Left lung (tissue), 14 donors: Measurements from ENCODE around the gene MAOA. TPM values are rescaled to one million over a fixed set of nuclear protein-coding genes. Genes with fewer than 3 reads are reported as not detected.
"Not testable (repeated sequence)": the region's sequence is repeated elsewhere in the genome, so short reads cannot be mapped to it uniquely, and the experiment has no call there.

Source experiments
- ATAC-seq: fragments of 200-7000 bp; cut with Tn5 transposase; one replicate; pipeline ENCODE4 v1.9.1; 2020; ENCODE audit warnings: moderate library complexity
- DNase-seq, 4 donors: peaks; one replicate each; pipeline ENCODE4 v3.0.0-alpha.2; 2013 to 2020
- H3K27ac ChIP-seq, 2 donors: fragments of 200-600 bp; sonication (generic) in 1 of 2; one replicate each; pipeline versions ENCODE4 v1.5.0 to v1.8.0; 2020 to 2021
- H3K27me3 ChIP-seq, 2 donors: fragments of 200-600 bp; sonication (generic) in 1 of 2; one replicate each; pipeline versions ENCODE4 v1.5.0 to v1.8.0; 2020 to 2021
- H3K36me3 ChIP-seq, 2 donors: fragments of 200-600 bp; sonication (generic) in 1 of 2; one replicate each; pipeline versions ENCODE4 v1.5.0 to v1.8.0; 2020 to 2021
- H3K4me1 ChIP-seq, 2 donors: fragments of 200-600 bp; one replicate each; pipeline ENCODE4 v1.8.0; 2021
- H3K4me3 ChIP-seq, 2 donors: fragments of 200-600 bp; sonication (generic) in 1 of 2; one replicate each; pipeline versions ENCODE4 v1.5.0 to v1.8.0; 2020 to 2021; ENCODE audit warnings: mild to moderate bottlenecking in 1 of 2
- H3K9me3 ChIP-seq, 2 donors: fragments of 200-600 bp; sonication (generic) in 1 of 2; one replicate each; pipeline versions ENCODE4 v1.5.0 to v1.8.0; 2020 to 2021
- intact Hi-C, 2 donors: fragments of 100-400 bp; cut with DNase I; formaldehyde crosslinking; loops; one replicate each; pipeline versions ENCODE4 v1.11.2 to v1.14.2; 2022
- long read RNA-seq, 12 donors: library from polyadenylated mRNA in 2 of 12; unstranded in 2 of 12; transcript quantifications; one replicate each; pipeline ENCODE4 v2.0.0 and lab custom pipeline, GENCODE V29; 2019 to 2026
- polyA plus RNA-seq, 6 donors: library from polyadenylated mRNA; unstranded; fragments of 120-200 nt; gene quantifications; one replicate each; pipeline ENCODE4 v1.2.1, GENCODE V29; 2013; ENCODE audit not compliant: insufficient read length in 6 of 6
- total RNA-seq, 2 donors: library from RNA; stranded (reverse); fragmentation: NEBNext Ultra II Directional; extraction: Animal tissue kit (Norgen Biotek cat#: 25700); gene quantifications; one replicate each; pipeline ENCODE4 v1.2.1, GENCODE V29; 2021
- TF ChIP-seq, protein P1 (sequence below), 2 donors: fragments of 200-600 bp; sonication (generic) in 1 of 2; IDR thresholded peaks; one replicate each; pipeline versions ENCODE4 v1.5.0 to v1.8.0; 2021; ENCODE audit warnings: antibody characterized with exemption in 2 of 2
- donor health status: DM: no; HTN: yes; CAD: no.
- donor health status: DM: no; HTN: no; CAD: no.

The MAOA gene
- total RNA-seq (100 to 1,000 TPM; 134 to 159 TPM), polyA plus RNA-seq (10 to 100 TPM; 54.2 to 65.0 (median 55.3) TPM)
- long read RNA-seq, donor 1, full-length matches to known transcripts: 8 of 8 reads
- long read RNA-seq, donor 1, partial matches to known transcripts: 0 of 8 reads
- long read RNA-seq, donor 1, other reads (novel, unspliced or antisense): 0 of 8 reads
- long read RNA-seq, donor 2, full-length matches to known transcripts: 13 of 13 reads
- long read RNA-seq, donor 2, partial matches to known transcripts: 0 of 13 reads
- long read RNA-seq, donor 2, other reads (novel, unspliced or antisense): 0 of 13 reads
- long read RNA-seq, donor 3, full-length matches to known transcripts: 6 of 14 reads
- long read RNA-seq, donor 3, partial matches to known transcripts: 8 of 14 reads
- long read RNA-seq, donor 3, other reads (novel, unspliced or antisense): 0 of 14 reads
- long read RNA-seq, donor 4, full-length matches to known transcripts: 17 of 33 reads
- long read RNA-seq, donor 4, partial matches to known transcripts: 13 of 33 reads
- long read RNA-seq, donor 4, other reads (novel, unspliced or antisense): 3 of 33 reads
- long read RNA-seq, donor 5, full-length matches to known transcripts: 14 of 28 reads
- long read RNA-seq, donor 5, partial matches to known transcripts: 14 of 28 reads
- long read RNA-seq, donor 5, other reads (novel, unspliced or antisense): 0 of 28 reads
- long read RNA-seq, donor 6, full-length matches to known transcripts: 13 of 19 reads
- long read RNA-seq, donor 6, partial matches to known transcripts: 0 of 19 reads
- long read RNA-seq, donor 6, other reads (novel, unspliced or antisense): 6 of 19 reads
- long read RNA-seq, donor 7, full-length matches to known transcripts: 3 of 3 reads
- long read RNA-seq, donor 7, partial matches to known transcripts: 0 of 3 reads
- long read RNA-seq, donor 7, other reads (novel, unspliced or antisense): 0 of 3 reads
- long read RNA-seq, donor 8, full-length matches to known transcripts: 9 of 9 reads
- long read RNA-seq, donor 8, partial matches to known transcripts: 0 of 9 reads
- long read RNA-seq, donor 8, other reads (novel, unspliced or antisense): 0 of 9 reads
- long read RNA-seq, donor 9: 0 reads
- long read RNA-seq, donor 10, full-length matches to known transcripts: 33 of 51 reads
- long read RNA-seq, donor 10, partial matches to known transcripts: 15 of 51 reads
- long read RNA-seq, donor 10, other reads (novel, unspliced or antisense): 3 of 51 reads
- long read RNA-seq, donor 11, full-length matches to known transcripts: 8 of 8 reads
- long read RNA-seq, donor 11, partial matches to known transcripts: 0 of 8 reads
- long read RNA-seq, donor 11, other reads (novel, unspliced or antisense): 0 of 8 reads
- long read RNA-seq, donor 12, full-length matches to known transcripts: 9 of 21 reads
- long read RNA-seq, donor 12, partial matches to known transcripts: 5 of 21 reads
- long read RNA-seq, donor 12, other reads (novel, unspliced or antisense): 7 of 21 reads

DNA sequence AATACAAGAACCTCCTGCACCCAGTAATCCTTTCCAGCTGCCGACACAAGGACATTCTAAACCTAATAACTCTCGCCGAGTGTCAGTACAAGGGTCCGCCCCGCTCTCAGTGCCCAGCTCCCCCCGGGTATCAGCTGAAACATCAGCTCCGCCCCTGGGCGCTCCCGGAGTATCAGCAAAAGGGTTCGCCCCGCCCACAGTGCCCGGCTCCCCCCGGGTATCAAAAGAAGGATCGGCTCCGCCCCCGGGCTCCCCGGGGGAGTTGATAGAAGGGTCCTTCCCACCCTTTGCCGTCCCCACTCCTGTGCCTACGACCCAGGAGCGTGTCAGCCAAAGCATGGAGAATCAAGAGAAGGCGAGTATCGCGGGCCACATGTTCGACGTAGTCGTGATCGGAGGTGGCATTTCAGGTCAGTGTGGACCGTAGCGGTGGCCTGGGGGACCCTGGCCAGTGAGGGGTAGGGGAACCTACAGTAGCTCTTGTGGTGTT is at the start of gene MAOA:
Gene MAOA (plus strand): TSS at position 295 of the 490 bp plus-strand sequence. CDS start 43 bp downstream, at position 338.
- intact Hi-C loops: no loop called here
- H3K4me3 ChIP-seq: peak within 1 kb of the TSS; percentile 30 to 61
- H3K27me3 ChIP-seq: peaks cover 0 to 4% of the 10 kb centered on the region in 2 donors
- peak; percentile 78 for ATAC-seq
- peak in 3 of 4 donors; percentile 71 to 87 (median 86) for DNase-seq
- H3K9me3 ChIP-seq: no peaks in the 10 kb centered on the region
- H3K4me1 ChIP-seq: no peaks in the 10 kb centered on the region
- peak within 1 kb of the TSS; percentile 82 to 86 for H3K27ac ChIP-seq
- TF ChIP-seq, protein P1, sequence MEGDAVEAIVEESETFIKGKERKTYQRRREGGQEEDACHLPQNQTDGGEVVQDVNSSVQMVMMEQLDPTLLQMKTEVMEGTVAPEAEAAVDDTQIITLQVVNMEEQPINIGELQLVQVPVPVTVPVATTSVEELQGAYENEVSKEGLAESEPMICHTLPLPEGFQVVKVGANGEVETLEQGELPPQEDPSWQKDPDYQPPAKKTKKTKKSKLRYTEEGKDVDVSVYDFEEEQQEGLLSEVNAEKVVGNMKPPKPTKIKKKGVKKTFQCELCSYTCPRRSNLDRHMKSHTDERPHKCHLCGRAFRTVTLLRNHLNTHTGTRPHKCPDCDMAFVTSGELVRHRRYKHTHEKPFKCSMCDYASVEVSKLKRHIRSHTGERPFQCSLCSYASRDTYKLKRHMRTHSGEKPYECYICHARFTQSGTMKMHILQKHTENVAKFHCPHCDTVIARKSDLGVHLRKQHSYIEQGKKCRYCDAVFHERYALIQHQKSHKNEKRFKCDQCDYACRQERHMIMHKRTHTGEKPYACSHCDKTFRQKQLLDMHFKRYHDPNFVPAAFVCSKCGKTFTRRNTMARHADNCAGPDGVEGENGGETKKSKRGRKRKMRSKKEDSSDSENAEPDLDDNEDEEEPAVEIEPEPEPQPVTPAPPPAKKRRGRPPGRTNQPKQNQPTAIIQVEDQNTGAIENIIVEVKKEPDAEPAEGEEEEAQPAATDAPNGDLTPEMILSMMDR (IDR thresholded peaks at IDR 0.05): no peak
- H3K36me3 ChIP-seq: no peaks in the 10 kb centered on the region

DNA sequence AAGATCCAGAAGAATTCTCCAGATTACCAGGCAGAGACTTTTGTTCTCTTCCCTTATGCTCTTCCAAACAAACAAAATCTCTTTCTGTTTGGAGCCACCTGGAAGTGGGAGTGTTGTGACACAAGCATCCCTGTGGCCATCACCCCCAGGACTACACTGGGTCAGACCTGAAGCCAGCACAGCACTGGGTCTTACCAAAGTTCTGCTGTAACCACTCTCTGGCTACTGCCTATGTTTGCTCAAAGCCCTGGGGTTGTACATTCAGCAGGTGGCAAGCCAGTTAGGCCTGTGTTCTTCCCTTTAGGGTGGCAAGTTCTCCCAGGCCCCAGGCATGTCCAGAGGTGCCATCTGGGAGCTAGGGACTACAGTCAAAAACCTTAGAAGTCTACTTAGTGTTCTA is 43.7 kb upstream of the MAOA start:
- no peaks in the 10 kb centered on the region for H3K9me3 ChIP-seq
- no peaks in the 10 kb centered on the region for H3K27me3 ChIP-seq
- TF ChIP-seq, protein P1 (IDR thresholded peaks at IDR 0.05): no peak
- no peak overlapping the region for H3K27ac ChIP-seq
- ATAC-seq (no peak), DNase-seq (no peak)
- intact Hi-C loops: no loop called here
- no peaks in the 10 kb centered on the region for H3K4me1 ChIP-seq
- H3K4me3 ChIP-seq: no peak overlapping the region
- H3K36me3 ChIP-seq: no peaks in the 10 kb centered on the region

DNA sequence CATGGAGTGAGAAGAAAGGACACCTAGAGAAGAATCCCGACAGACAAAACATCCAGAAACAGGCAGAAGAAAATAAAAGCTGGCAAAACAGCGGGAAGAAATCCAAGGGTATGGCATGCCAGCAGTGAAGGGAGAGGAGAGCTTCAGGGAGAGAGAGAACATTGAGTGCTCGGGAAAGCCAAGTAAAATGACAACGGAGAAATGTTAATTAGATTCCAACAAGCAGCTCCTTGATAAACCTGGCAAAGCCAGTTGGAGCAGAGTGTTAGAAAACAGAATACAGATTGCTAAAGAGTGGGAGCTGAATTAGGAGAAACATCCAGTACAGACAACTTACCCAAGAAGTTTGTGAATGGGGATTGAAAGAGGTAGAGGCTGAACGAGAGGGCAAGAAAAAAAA is 40.4 kb upstream of the MAOA start:
- TF ChIP-seq, protein P1 (IDR thresholded peaks at IDR 0.05): no peak
- no peak for DNase-seq
- Histone ChIP-seq H3K27me3 (no peaks in the 10 kb centered on the region), H3K4me1 (no peaks in the 10 kb centered on the region), H3K9me3 (no peaks in the 10 kb centered on the region), H3K4me3 (no peak overlapping the region), H3K27ac (no peak overlapping the region), H3K36me3 (no peaks in the 10 kb centered on the region)
- ATAC-seq: no peak
- intact Hi-C loops: no loop called here

DNA sequence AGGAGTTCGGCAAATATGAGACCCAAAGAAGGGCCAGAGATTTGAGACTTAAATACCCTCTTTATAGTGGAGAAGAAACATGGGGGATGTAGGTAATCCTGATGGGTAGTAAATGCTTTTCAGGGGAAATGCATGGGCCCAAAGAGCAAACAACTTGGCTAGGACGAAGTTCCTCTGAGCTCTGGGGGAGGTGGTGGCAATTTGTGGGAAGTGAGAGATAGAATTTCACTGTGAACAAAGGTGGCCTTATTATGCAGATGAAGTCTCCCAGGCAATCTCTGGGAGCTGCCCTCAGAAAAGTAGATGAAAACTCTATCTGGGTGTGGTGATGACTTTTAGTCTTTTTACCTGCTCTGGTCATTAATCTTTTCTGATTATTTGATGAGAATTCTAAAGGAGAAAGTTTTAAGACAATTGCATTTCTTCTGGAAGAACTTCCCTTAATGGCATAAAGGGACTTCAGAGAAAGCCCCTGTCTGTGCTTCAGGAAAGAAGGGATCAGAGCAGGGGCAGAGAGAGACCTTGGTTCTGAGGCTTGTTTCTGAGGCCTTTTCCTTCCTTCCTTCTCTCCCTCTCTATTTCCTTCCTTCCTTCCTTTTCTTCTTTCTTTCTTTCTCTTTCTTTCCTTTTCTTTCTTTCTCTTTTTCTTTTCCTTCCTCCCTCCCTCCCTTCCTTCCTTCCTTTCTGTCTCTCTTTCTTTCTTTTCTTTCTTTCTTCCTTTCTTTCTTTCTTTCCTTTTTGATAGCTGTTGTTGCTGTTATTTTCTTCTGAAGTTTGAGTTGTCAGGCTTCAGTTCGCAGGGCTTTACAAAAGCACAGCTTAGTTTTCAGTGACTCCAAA is 37.5 kb upstream of the MAOA start:
- no peak for DNase-seq
- no peak overlapping the region for H3K27ac ChIP-seq
- H3K9me3 ChIP-seq: no peaks in the 10 kb centered on the region
- intact Hi-C loops: no loop called here
- no peak overlapping the region for H3K4me3 ChIP-seq
- ATAC-seq: no peak
- no peaks in the 10 kb centered on the region for H3K36me3 ChIP-seq
- H3K27me3 ChIP-seq: no peaks in the 10 kb centered on the region
- TF ChIP-seq, protein P1 (IDR thresholded peaks at IDR 0.05): no peak
- no peaks in the 10 kb centered on the region for H3K4me1 ChIP-seq

DNA sequence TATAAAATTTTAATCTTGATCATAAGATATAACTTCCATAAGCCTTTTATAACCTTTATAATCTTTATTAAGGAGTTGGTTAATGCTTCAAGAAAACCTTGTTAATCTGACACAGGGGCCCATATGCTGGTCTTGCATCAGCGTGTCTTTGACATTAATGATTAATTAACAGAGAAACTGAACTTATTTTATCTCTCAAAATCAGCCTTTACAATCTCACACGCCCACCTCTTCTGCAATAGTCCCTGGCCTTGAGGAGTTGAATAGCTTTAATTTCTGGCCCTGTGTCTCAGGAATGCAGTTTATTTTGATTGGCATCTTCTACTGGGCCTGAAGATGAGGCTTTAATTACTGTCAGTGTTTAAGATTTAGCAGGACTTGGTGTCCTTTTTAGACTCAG is 36.2 kb upstream of the MAOA start:
- H3K27ac ChIP-seq, H3K4me1 ChIP-seq, H3K27me3 ChIP-seq, H3K9me3 ChIP-seq, intact Hi-C loops, DNase-seq, H3K4me3 ChIP-seq, ATAC-seq, H3K36me3 ChIP-seq: not testable (repeated sequence)
